ENCODE results near the gene ALOX5AP.

ALOX5AP gene

DNA sequence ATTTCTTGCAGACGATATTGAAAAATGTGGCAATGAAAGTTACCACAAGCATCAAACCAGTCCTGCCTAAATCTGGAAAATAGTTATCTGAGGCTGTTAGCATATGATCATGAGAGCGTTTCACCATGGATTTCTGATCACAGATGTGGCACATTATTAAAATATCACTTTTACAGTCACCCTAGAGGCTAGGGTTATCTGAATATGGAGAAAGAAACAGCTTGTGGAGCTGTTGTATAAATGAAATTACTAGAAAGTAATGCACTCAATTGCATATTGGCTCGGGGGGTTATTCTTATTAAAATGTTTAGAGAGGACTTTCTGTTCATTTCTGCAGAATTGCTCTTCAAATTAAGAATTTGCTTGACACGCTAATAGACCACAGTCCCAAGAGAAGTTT is 35.6 kb downstream of the ALOX5AP start:
- no peak for DNase-seq

DNA sequence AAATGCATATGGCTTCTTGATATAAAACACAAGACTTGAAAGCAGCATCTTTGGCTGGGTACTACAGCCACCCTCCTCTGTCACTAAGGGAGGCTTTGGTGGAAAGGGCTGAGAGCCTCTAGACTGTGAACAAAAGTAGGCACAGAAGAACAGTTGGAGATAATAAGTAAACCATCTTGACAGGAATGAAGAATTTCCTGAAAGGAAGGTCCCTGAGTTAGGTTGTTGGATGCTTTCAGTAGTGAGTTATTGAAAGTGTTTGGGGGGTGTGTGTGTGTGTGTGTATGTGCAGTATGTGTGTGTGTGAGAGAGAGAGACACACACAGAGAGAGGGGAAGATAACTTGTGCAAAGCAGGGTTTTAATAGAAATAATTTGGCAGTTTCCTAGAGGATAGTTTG is 38.2 kb downstream of the ALOX5AP start:
- DNase-seq, result no peak

DNA sequence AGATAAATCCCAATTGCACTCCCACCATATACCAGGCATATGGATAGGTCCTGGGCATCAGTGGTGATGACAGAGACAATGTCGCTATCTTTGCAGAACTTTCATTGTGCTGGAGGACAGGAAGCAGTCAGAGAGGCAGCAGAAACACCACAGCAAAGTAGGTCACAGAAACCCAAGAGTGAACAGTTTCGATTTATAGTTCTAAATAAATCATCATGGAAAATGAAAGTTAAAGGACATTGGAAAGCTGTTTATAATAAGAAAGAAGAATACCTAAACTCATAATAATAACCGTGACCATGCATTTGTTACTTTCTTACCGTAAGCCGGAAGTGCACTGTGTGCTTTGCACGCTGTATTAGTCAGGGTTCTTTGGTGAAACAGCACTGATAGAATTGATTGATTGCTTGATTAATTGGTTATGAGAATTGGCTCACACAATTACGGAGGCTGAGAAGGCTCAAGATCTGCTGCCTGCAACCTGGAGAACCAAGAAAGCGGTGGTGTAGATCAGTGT is 38.9 kb downstream of the ALOX5AP start:
- DNase-seq, result no peak

DNA sequence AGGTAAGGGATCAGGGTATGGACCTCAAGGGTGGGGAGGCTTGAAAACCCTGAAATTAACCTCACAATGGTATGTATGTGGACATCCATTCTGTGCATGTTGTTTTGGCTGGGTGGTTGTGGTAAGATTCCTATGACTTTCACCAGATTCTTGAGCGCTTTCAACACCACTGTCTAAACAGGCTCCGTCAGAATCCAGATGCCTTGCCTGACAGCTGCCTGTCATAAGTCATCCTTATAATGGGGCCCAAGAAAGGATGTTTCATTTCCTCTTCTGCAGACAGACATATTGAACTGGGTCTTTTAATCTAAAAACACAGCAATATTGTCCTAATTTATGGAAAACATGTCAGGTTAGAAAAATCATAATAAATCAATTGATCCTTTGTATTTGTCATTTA is 41.3 kb downstream of the ALOX5AP start:
- no peak for DNase-seq

DNA sequence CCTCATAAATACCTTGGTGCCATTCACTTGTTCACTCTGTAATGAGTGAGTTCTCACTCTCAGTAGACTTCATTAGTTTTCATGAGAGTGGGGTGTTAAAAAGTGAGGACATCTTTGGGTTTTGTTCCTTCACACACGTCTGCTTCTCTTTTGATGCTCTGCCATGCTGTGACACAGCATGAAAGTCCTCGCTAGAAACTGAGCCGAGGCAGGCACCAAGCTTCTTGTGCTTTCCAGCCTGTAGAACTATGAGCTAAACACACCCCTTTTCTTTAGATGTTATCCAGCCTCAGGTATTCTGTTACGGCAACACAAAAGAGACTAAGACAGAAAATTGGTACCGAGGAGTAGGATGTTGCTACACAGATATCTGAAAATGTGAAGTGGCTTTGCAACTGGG is 43.7 kb downstream of the ALOX5AP start:
- no peak for DNase-seq

DNA sequence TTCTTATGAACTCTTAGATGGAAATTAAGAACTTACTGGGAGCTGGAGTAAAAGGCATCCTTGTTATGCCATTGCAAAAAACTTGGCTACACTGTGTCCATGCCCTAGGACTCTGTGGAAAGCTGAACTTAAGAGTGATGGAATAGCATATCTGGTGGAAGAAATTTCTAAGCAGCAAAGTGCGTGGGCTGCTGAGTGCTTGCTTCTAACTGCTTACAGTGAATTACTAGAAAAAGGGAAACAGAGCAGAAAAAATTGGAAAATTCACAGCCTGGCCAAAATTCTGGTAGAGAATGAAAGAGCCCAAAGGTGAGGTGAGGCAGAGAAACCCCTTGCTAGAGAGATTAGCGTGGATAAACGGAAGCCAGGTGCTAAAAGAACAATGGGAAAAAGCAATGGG is 44.3 kb downstream of the ALOX5AP start:
- no peak for DNase-seq

DNA sequence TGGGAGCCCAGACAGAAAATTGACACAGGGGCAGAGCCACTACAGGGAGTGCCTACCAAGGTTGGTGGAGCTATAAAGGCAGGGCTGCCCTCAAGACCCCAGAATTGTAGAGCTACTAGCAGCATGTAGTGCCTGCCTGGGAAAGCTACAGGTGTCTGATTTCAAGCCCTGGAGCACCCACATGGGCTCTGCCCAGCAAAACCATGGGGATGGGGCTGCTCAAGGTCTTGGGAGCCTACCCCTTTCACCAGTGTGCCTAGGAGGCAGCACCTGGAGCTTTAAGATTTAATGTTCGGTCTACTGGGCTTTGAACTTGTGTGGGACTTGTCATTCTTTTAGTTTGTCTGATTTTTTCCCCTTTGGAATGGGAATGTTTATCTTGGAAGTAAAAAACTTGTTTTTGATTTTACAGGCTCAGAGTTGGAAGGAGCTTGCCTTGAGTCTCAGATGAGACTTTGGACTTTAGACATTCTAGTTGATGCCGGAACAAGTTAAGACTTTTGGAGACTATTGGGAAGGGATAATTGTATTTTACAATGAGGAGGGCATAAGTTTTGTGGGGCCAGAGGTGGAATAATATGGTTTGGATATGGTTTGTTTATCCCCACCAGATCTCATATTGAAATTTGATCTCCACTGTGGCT is 45.1 kb downstream of the ALOX5AP start:
- no peak for DNase-seq

DNA sequence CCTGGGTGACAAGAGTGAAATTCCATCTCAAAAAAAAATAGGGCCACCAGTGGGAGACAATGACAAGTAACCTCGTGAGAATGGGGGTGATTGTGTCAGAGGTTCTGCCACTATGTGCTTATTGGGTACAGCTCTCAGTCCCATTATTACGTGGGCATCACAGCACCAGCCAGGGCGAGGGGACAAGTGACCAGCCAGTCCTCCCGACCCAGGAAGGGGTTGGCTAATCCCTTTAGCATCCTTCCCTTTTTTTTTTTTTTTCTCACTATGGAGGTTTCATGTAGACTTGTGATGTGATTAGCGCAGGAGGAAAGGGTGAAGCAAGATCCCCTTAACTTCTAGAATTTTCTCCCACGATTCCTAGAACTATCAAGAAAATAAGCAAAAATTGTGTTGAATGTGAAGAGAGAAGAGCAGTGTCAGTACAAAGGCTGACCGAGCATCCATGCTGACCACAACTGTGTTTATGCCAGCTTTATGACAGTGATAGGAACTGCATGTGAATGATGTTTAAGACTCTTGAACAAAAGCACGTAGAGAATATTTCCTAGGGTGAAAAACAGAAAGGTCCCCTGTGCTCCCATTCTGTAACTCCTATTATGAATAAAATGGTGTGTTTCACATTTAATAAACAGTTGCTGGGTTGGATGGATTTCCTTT is 50.0 kb downstream of the ALOX5AP start:
- DNase-seq, result no peak

DNA sequence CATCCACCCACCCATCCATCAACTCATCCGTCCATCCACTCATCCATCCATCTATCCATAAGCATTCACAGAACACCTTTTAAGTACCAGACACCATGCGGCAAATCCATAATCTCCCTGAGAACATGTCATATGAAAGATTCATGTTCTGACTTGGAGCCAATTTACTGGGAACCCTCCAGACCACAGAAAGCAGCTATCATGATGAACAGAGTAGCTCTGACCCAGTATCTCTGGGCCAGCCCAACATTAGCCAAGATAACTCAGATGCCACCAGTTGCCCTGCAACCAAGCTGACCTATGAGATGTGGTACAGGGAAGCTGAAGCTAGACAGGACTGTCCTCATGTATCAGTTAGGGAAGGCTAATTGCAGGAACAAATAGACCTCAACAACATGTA is 51.3 kb downstream of the ALOX5AP start:
- DNase-seq, result no peak

DNA sequence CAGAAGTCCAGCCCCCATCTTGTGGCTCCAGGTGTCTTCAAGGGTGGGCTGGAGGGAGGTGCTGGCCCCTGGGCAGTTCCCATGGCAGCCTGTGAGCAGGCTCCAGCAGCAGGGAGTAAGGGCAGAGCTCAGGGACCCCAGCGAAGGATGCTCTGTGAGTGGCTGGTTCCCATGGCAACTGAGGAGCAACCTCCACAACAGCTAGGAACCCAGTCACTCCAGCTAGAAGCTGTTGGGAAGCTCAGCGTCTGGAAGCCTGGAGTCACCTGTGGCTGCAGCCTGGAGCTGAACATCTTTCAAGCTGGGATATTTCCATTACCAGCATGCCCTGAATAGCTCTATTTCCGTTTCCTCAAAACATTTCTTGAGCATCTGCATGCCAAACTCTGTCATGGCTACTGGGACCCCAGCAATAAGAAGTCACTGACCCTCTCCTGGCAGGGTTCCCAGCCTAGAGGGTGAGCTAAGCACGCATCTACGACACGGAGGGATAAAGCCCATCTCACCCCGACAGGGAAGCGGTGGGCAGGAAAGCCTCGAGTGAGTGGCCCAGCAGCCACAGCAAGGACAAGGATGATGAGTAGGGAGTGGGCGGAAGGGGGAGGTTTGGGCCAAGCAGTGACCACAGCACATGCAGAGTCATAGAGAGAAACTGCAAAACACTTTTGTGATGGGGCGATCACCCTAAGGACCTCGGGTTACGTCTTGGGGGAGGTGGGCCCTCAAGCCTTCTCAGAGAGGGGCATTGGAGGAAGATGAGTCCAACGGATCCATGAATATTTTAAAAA is 52.6 kb downstream of the ALOX5AP start:
- DNase-seq, result no peak

DNA sequence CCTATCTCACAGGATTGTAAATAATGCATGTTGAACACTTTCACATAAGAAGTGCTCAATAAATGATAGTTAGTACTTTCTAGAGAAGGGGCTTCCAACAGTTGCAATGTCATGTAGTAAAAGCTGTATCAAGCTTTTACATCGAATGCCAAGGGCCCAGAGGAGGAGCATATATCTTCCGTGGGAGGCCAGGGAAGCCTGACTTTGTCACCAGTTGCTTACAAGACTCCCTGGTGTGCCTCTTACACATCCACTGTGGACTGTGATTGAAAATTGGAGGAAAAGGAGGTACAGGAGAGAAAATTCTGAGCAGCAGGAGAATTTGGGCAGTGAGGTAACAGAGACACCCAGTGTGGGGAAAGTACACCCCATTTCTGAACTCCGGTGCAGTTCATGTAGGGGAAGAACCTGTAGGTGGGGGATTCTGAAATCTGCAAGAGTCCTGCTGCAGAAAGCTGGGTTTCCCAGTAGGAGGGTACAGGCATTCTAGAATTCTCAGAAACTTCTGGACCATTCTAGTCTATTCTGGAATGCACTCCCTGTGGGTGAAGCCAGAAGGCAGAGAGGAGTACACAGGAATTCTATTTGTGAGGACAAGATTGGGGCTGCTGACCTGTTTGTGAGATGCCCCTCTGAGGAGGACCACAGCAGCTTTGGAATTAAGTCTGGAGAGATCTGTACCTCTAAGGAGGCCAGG is 54.0 kb downstream of the ALOX5AP start:
- DNase-seq, result no peak

DNA sequence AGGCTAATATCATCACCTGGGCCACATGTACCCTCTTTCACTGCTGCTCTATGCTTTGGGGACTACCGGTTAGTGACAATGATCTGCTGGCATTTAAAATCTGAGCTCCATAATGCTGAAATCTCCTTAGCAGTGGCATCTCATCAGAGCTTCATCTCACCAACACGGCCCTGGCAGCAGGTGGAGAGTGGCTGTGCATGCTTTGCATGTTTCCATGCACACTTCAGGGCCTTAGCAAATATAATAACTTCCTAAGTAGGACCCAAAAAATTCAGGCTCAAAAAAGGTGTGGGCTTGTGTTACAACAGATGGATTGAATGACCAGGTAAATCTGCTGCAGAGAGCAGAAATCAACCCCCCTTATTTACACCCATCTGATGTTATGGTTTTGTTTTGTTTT is 55.2 kb downstream of the ALOX5AP start:
- no peak for DNase-seq

DNA sequence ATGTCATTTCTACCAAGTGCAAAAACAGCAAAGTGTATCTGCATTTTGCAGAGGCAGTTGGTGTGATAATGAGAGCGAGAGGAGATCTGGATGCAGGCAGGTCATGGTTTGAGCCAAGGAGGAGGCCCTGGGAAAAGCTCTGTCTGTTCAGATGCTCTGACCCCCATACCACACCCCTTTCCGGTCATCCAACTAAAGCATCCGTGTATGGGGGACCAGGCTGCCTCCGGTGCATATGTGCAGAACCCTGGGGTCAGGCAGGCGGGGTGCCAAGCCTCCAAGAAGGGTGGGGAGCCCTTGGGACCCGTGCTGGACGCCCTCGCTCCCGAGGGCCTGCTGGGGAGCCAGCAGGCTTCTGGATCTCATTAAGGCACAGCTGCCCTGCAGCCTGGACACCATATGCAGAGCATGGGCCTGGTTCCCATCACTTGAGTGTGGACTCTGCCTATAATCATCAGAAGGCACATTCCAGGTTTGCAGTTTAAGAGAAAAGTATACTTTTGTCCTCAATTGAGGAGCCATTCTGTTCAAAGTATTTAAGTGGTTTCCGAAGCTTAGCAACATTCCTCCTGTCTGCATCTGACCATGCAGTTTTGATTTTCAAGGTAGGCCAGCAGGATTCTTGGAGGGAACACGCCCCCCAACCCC is 56.1 kb downstream of the ALOX5AP start:
- no peak for DNase-seq

DNA sequence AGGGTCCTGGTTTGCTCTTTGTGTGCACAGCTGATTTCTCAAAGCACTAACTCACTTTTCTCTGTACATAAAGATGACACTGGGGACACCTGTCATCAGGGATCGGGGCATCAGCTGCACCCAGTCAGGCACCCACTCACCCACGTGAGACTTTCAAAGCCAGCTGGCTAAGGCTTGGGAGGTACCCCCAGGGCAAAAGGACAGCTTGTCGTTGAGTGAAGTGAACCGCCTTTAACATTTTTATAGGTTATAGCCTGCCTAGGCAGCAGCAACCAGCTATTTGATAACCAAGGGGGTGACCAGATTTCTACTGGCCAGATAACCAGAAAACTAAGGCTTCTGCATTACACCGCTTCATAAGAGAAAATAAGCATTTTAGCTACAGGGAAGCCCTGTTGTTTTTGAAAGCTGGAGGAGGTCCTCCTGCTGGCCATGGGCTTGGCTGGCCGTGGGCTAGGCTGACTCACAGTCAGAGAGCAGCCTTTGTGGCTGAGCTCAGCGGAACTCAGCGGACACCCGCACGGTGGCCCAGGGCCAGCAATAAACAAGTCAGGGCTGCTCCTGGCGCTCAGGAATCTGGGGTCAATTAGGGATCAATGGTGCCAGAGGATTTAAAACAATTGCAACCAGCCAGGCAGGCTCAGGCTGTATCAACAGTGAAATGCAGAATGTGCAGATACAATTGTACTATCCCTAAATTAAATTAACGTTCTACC is 57.1 kb downstream of the ALOX5AP start:
- no peak for DNase-seq

DNA sequence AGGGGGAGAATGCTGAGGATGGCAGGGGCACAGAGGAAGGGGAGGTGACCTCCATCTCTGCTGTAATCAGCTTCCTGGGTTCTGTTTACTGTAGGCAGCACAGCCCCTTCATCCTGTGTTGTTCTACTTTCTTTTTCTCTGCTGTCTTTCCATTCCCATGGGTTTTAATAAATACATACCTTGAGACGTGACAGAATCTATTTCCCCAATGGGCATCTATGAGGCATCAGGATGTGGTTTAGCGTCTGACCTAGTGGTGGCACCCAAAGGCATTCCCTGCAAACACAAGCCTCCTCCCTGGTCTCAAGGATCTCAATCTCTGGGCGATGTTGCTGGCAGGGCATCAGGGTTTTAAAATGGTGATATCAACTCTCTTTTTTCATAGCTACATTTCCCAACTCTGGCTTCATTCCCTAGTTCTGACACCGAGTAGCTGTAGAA is 60.8 kb downstream of the ALOX5AP start:
- no peak for DNase-seq

DNA sequence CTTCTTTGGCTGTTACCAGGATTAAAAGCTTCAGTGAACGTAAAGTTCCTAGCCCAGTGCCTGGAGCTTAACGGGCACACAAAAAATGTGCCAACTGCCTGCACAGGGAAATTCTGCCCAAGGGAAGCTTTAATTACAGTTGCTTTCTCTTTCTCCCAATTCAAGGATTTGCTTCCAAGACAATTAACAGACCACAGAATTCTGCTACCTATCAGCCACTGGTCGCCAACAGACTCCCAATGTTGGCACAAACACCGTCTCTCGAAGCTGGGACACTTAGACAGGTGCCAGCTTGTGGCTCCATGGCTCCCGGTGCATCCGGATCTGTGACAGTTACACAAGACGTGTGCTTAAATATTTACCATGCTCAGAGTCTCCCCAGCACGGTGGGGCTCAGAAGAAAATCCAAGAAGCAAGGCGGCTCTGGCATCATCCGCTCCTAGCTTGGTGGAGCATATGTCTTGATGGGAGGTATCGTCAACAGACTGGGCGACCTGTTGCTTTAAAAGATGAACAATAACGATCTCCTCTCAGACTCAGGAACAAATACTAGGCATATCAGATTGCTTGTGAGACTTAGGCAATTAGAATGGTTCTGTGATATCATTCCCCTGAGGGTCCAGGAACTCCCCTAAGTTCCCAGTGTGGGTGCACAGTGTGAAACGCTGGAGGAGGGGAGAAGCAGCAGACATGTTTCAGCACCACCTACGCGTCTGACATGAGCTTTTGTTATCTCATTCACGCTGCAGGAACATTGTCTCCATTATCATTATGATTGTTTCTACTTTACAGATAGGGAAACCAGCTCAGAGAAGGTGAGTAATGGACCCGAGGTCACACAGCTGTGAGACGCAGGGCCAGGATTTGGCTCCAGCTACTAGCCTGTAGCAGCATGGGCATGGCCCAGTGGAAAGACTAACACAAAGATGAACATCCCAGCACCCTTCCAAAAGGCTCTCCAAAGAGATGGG is 61.6 kb downstream of the ALOX5AP start:
- no peak for DNase-seq

DNA sequence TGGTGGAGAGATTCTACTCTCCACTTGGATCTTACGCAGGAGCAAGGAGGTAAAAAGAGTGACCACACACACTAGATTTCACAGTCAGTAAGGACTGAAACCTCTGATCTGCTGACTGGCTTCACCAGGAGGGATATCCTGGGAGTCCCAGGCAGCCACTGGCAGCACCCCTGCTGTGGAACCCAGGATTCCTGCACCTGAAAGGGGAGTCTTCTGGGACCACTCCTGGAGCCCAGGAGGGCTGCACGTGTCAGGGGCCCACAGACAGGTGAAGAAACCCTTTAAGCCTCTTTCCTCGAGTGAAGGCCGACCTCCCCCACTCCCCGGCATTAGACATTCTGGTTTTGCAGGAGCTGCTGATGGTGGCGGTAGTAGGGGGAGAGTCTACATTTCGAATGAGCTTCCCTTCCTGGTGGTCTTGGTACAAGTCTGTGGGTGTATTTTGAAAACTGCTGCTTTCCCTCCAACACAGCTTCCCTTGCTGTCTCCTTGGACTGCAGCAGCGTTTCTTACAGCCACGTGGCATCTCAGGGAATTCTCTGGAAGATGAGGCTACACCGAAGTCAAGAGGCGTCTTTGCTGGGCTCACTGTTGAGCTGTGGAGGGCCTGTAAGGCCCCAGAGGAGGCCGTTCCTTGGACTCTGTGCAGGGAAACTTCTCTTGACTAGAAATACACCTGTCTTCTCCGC is 62.6 kb downstream of the ALOX5AP start:
- no peak for DNase-seq

DNA sequence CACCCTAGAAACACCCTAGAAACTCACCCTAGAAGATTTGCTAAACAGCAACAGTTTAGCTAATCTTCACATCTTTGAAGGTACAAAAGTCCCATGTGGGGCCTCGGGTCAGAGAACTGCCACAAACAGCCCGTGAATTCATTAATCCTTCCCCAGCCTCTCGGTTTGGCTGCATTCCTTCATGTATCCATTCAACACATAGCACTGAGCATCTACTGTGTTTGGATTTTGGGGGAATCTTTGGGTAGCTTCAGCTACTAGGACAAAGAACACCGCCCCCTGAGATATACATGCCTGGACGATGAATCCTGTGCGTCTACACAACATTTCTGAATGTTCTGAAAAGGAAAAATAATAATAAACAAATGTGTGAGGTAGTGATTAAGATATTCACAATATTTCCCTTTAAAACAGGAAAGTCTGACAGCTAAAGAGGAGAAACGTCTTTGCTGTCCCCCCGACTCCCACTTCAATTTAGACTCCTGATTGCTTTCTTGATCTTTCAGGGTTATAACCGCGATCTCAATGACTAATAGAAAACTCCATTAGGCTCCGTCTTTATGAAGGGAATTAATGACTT is 63.5 kb downstream of the ALOX5AP start:
- DNase-seq, result no peak

DNA sequence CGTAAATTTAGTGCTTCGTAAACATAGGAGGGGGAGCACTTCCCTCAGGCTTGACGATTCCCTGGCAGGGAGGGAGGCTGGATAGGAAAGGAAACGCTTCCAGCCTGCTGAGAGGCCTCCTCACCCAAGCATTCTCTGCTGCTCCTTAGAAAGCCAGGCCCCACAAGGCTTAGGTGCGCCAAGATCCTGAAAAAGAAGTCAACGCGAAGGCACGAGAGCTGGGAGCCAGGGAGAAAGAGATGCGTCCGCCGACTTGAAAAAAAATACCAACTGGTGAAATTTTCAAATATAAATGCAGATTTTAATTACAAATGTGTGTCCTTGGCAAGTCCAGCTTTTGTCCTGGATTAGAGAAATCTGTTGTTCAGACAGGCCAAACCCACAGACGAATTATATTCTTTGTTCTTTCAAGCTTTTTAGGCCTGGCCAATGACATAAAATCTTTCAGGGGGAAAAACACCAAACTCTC is 64.0 kb downstream of the ALOX5AP start:
- DNase-seq, result no peak

DNA sequence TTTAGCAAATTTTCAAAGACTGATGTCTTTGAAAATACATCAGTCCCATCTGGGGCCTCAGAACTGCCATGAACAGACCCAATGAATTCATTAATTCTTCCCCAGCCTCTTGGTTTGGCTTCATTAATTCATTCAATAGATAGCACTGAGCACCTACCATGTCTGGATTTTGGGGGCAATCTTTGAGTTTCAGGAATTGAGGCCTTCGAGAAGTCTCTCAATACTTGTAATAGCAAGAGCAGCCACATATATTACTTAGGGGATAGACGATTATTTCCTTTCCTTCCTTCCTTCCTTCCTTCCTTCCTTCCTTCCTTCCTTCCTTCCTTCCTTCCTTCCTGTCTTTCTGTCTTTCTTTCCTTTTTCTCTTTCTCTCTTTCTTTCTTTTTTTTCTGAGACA is 64.8 kb downstream of the ALOX5AP start:
- DNase-seq, result no peak
